Measurements from ENCODE around the gene ABCB9. TPM values are rescaled to one million over a fixed set of nuclear protein-coding genes. Genes with fewer than 3 reads are reported as not detected.

ABCB9 gene
- total RNA-seq, 1 experiment from 2014 or later: 14.7 TPM

DNA sequence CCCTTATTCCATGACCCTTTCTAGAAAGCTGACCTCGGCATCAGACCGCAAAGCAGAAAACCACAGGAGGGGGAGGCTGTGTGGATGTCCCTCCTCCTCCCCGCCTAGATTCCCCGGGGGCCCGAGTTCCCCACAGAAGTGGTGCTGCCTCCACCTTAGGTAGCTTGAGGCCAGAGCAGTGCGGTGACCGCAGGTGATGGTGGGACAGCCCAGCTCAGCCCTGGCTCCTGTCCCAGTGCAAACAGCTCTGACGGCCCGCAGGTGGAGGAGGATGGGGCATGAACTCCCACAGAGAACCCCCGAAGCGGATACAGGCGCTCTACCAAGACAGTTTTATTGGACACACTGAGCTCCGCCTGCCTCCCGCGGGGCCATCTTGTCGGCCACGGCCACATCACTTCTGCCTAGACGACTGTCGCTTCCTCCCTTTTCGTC is 33.7 kb upstream of the ABCB9 start:
- Histone ChIP-seq H3K27ac (ENCODE audit: low read depth, low read length) (no peak overlapping the region), H4K20me1 (ENCODE audit: insufficient read depth) (no peaks in the 10 kb centered on the region), H2AFZ (ENCODE audit: low read depth, low read length, poor library complexity, severe bottlenecking) (no peak overlapping the region), H3K27me3 (ENCODE audit: insufficient read depth, low read length) (no peaks in the 10 kb centered on the region), H3K4me2 (ENCODE audit: low read length) (no peak overlapping the region), H3K9me3 (ENCODE audit: control insufficient read depth in 1 of 2, insufficient read depth in 1 of 2, low read depth in 1 of 2, low read length in 2 of 2) (no peaks in the 10 kb centered on the region), H3K9me2 (ENCODE audit: insufficient read depth) (no peaks in the 10 kb centered on the region), H3K4me3 (replicated peaks in 1 of 2; ENCODE audit: low read depth in 1 of 2, low read length in 2 of 2) (no peak overlapping the region), H3K9ac (ENCODE audit: low read length) (no peak overlapping the region), H3K79me2 (ENCODE audit: insufficient read depth, low read length) (no peaks in the 10 kb centered on the region), H3K36me3 (ENCODE audit: control insufficient read depth in 1 of 2, insufficient read depth in 2 of 2, low read length in 2 of 2) (no peaks in the 10 kb centered on the region), H3K4me1 (ENCODE audit: control insufficient read depth in 1 of 2, insufficient read depth in 2 of 2, low read length in 2 of 2) (no peaks in the 10 kb centered on the region)
- DNase-seq (ENCODE audit: low read depth, low spot score) (no peak), ATAC-seq (no peak)
- BruUV-seq (replicated peaks): no TSS peak
- intact Hi-C loops (cut with micrococcal nuclease): no loop called here
- RAD21 ChIA-PET (ENCODE audit: low non-redundant PET in 1 of 2, low total read pairs in 2 of 2, uncharacterized antibody in 2 of 2, unreplicated experiment in 2 of 2): no interaction called here
- TF ChIP-seq TCF7L2 (IDR thresholded peaks at IDR 0.05; ENCODE audit: borderline replicate concordance, extremely low read depth, insufficient read depth, insufficient read length) (no peak), EZH2 (IDR thresholded peaks at IDR 0.05) (no peak), RAD21 (IDR thresholded peaks at IDR 0.05; ENCODE audit: low read depth) (no peak), POLR2A (IDR thresholded peaks at IDR 0.05; ENCODE audit: borderline replicate concordance, extremely low read depth, insufficient read depth, insufficient read length) (no peak), SIN3A (IDR thresholded peaks at IDR 0.05; ENCODE audit: low read depth) (no peak), CBX3 (IDR thresholded peaks at IDR 0.05; ENCODE audit: low read depth) (no peak), JUND (IDR thresholded peaks at IDR 0.05) (no peak), ZNF274 (IDR thresholded peaks at IDR 0.05; ENCODE audit: low read depth, low read length) (no peak), SRF (IDR thresholded peaks at IDR 0.05; ENCODE audit: low read depth) (no peak), YY1 (IDR thresholded peaks at IDR 0.05; ENCODE audit: extremely low read depth, insufficient replicate concordance, low read depth, low read length) (no peak), SP1 (IDR thresholded peaks at IDR 0.05; ENCODE audit: low read depth) (no peak), EZH2phosphoT487 (IDR thresholded peaks at IDR 0.05; ENCODE audit: borderline replicate concordance) (no peak)
- TF ChIP-seq, protein P1, sequence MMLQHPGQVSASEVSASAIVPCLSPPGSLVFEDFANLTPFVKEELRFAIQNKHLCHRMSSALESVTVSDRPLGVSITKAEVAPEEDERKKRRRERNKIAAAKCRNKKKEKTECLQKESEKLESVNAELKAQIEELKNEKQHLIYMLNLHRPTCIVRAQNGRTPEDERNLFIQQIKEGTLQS (IDR thresholded peaks at IDR 0.05): no peak
- TF ChIP-seq, protein P2, sequence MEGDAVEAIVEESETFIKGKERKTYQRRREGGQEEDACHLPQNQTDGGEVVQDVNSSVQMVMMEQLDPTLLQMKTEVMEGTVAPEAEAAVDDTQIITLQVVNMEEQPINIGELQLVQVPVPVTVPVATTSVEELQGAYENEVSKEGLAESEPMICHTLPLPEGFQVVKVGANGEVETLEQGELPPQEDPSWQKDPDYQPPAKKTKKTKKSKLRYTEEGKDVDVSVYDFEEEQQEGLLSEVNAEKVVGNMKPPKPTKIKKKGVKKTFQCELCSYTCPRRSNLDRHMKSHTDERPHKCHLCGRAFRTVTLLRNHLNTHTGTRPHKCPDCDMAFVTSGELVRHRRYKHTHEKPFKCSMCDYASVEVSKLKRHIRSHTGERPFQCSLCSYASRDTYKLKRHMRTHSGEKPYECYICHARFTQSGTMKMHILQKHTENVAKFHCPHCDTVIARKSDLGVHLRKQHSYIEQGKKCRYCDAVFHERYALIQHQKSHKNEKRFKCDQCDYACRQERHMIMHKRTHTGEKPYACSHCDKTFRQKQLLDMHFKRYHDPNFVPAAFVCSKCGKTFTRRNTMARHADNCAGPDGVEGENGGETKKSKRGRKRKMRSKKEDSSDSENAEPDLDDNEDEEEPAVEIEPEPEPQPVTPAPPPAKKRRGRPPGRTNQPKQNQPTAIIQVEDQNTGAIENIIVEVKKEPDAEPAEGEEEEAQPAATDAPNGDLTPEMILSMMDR (IDR thresholded peaks at IDR 0.05 in 2 of 3, conservative IDR thresholded peaks at IDR 0.05 in 1 of 3; ENCODE audit: borderline replicate concordance in 1 of 3, insufficient read depth in 1 of 3, low read depth in 2 of 3, low read length in 2 of 3): no peak
- CTCF ChIA-PET: no interaction called here
- POLR2A ChIA-PET: no interaction called here

Data from HCT116 (cell line).